Stomach (tissue), 4 donors: ENCODE results near the gene ARHGAP15.

Experiments
- EP300 ChIP-seq: sonication (generic); formaldehyde crosslinking; IDR thresholded peaks from one replicate; pipeline ENCODE4 v1.6.1; 2017; ENCODE audit warnings: antibody characterized with exemption
- POLR2A ChIP-seq, 4 donors: fragments of 450-650 bp; IDR thresholded peaks; one replicate each; pipeline ENCODE4 v1.6.1; 2016; ENCODE audit warnings: antibody characterized with exemption in 4 of 4, control low read depth in 2 of 4, mild to moderate bottlenecking in 1 of 4, moderate library complexity in 1 of 4
- POLR2AphosphoS5 ChIP-seq, 3 donors: sonication (generic); formaldehyde crosslinking; IDR thresholded peaks; one replicate each; pipeline ENCODE4 v1.6.1; 2016; ENCODE audit warnings: antibody characterized with exemption in 3 of 3
- TF ChIP-seq, protein P1 (sequence below), 7 experiments: fragments of 450-650 bp in 4 of 7; fragments of 200-600 bp in 3 of 7; sonication (generic) in 3 of 7; IDR thresholded peaks; one replicate each; pipeline ENCODE4 v1.5.1; 2016 to 2019; ENCODE audit warnings: antibody characterized with exemption in 7 of 7, control low read depth in 2 of 7, mild to moderate bottlenecking in 1 of 7

DNA sequence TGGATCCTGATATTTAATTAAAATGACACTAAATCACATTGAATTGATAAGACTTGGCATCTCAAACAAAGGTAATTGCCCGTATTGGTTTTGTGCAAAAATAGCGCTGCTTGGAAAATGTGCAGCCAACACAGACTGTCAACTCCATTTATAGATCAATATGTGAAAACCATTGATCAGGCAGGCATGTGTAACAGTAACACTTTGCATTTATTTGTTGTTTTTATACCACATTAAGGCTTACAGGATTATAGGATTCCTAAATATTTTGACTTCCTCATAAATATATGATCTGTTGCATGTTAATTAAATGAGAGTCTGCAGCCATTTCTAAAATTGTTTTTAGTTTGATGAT lies 30.2 kb downstream of the ARHGAP15 start:
- no peak for TF ChIP-seq POLR2A (IDR thresholded peaks at IDR 0.05)
- TF ChIP-seq, protein P1, sequence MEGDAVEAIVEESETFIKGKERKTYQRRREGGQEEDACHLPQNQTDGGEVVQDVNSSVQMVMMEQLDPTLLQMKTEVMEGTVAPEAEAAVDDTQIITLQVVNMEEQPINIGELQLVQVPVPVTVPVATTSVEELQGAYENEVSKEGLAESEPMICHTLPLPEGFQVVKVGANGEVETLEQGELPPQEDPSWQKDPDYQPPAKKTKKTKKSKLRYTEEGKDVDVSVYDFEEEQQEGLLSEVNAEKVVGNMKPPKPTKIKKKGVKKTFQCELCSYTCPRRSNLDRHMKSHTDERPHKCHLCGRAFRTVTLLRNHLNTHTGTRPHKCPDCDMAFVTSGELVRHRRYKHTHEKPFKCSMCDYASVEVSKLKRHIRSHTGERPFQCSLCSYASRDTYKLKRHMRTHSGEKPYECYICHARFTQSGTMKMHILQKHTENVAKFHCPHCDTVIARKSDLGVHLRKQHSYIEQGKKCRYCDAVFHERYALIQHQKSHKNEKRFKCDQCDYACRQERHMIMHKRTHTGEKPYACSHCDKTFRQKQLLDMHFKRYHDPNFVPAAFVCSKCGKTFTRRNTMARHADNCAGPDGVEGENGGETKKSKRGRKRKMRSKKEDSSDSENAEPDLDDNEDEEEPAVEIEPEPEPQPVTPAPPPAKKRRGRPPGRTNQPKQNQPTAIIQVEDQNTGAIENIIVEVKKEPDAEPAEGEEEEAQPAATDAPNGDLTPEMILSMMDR (IDR thresholded peaks at IDR 0.05), result no peak
- TF ChIP-seq POLR2AphosphoS5 (IDR thresholded peaks at IDR 0.05), result no peak
- TF ChIP-seq EP300, result no peak
